Measurements from ENCODE around the gene ZFYVE28.

DNA sequence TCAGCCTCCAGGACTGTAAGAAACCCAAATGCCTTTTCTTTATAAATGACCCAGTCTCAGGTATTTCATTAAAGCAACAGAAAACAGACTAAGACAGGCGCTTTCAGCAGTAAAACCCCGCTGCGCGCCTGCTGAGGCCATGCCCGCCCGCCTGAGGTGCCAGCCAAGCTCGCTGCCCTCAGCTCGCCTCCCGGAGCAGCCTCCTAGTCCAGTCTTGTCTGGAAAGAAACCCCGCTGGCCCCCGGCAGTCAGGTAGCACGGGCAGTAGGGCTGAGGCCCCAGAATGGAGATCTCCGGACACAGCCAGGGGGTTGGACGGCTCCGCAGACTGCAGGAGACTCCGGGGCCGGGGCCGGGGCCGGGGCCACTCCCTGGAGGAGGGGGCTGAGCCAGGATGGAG is 31.7 kb downstream of the ZFYVE28 start:
- TF ChIP-seq GABPA (IDR thresholded peaks at IDR 0.05; ENCODE audit: borderline replicate concordance, insufficient read depth, low read length) (no peak), RXRA (IDR thresholded peaks at IDR 0.05; ENCODE audit: insufficient read depth, low read depth, low read length) (no peak), POLR2AphosphoS5 (IDR thresholded peaks at IDR 0.05; ENCODE audit: low read depth, low read length) (no peak), RBBP5 (IDR thresholded peaks at IDR 0.05; ENCODE audit: borderline replicate concordance, low read depth, low read length) (no peak)
- TF ChIP-seq, protein P1, sequence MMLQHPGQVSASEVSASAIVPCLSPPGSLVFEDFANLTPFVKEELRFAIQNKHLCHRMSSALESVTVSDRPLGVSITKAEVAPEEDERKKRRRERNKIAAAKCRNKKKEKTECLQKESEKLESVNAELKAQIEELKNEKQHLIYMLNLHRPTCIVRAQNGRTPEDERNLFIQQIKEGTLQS (IDR thresholded peaks at IDR 0.05; ENCODE audit: insufficient read depth, low read depth, low read length), result no peak
- TF ChIP-seq, protein P2, sequence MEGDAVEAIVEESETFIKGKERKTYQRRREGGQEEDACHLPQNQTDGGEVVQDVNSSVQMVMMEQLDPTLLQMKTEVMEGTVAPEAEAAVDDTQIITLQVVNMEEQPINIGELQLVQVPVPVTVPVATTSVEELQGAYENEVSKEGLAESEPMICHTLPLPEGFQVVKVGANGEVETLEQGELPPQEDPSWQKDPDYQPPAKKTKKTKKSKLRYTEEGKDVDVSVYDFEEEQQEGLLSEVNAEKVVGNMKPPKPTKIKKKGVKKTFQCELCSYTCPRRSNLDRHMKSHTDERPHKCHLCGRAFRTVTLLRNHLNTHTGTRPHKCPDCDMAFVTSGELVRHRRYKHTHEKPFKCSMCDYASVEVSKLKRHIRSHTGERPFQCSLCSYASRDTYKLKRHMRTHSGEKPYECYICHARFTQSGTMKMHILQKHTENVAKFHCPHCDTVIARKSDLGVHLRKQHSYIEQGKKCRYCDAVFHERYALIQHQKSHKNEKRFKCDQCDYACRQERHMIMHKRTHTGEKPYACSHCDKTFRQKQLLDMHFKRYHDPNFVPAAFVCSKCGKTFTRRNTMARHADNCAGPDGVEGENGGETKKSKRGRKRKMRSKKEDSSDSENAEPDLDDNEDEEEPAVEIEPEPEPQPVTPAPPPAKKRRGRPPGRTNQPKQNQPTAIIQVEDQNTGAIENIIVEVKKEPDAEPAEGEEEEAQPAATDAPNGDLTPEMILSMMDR (IDR thresholded peaks at IDR 0.05; ENCODE audit: control extremely low read depth in 1 of 3, insufficient read depth in 1 of 3, low read depth in 1 of 3, low read length in 3 of 3), result no peak

Measured in H1 (cell line).